GM12892 (cell line): ENCODE measurements around the gene STIM2.
"Not testable (repeated sequence)": the region's sequence is repeated elsewhere in the genome, so short reads cannot be mapped to it uniquely, and the experiment has no call there.

Source experiments
- POLR2A ChIP-seq: IDR thresholded peaks from 2 replicates; pipeline ENCODE4 v1.6.1; 2011; ENCODE audit warnings: low read depth, low read length, control low read depth
- POLR2AphosphoS5 ChIP-seq: IDR thresholded peaks from 2 replicates; pipeline ENCODE4 v1.6.1; 2011; ENCODE audit warnings: low read depth, low read length, control low read depth
- TAF1 ChIP-seq: IDR thresholded peaks from 2 replicates; pipeline ENCODE4 v1.6.1; 2011; ENCODE audit warnings: low read depth, mild to moderate bottlenecking, control low read depth, low read length, borderline replicate concordance

DNA sequence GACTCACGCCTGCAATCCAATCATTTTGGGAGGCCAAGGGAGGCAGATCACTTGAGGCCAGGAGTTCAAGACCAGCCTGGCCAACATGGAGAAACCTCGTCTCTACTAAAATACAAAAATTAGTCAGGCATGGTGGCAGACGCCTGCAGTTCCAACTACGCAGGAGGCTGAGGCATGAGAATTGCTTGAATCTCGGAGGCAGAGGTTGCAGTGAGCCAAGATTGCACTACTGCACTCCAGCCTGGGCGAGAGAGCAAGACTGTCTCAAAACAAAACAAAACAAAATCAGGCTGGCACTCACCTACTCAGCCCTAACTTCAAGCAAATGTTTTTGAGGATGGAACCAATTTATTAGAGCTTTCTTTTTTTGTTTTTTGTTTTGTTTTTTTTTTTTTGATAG, 33.3 kb upstream of the STIM2 start:
- TF ChIP-seq POLR2A, POLR2AphosphoS5, TAF1: not testable (repeated sequence)
